ENCODE data around the gene MON1B. TPM values are rescaled to one million over a fixed set of nuclear protein-coding genes. Genes with fewer than 3 reads are reported as not detected.
"Not testable (repeated sequence)": the region's sequence is repeated elsewhere in the genome, so short reads cannot be mapped to it uniquely, and the experiment has no call there.

The MON1B gene
- 10 to 100 TPM; 66.3 to 67.0 TPM for total RNA-seq

DNA sequence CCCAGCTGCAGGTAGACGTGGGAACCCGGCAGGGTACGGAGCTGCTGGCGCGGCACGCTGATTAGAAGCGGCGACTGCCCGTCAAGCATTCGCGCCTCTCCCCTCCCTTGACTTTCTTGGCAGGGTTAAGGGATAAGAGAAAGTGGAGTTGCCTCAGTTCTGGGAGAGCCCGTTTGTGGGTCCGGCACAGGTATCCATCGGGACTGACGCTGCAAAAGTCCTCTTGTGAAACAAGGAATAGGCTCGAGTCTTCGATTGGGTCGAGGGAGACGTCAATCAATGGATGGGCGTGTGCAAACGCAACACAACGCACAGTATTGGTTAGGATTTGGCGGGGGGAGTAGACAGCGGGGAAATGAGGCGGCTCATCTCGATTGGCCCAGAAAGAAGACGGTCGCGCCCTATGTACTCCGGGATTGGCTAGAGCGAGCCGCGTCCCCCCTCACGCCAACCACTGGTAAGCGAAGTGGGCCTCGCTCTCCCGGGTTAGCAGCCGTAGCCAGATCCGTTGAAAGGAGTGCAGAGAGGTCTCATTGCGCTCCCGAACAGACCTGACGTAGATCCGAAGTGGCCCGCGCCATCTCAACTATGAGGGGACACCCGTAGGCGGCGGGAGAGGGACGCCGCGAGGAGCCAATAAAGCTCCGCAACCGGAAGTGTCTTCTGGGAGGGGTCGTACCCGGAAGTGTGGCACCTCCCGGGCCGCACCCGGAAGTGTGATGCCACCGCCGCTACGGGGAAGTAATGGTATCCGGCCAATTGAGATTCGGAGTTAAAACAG lies at the start of gene MON1B:
Gene MON1B (plus strand): TSS at position 713 of the 781 bp plus-strand sequence. CDS start 296 bp downstream, outside the sequence.
- ATAC-seq (peak; percentile 98), DNase-seq (peak; percentile 97)
- Mint-ChIP-seq H3K36me3 (ENCODE audit: low read depth) (peaks cover 35% of the 10 kb centered on the region), H3K4me3 (peak within 1 kb of the TSS; percentile 86), H3K4me1 (ENCODE audit: low read depth) (peaks cover 38% of the 10 kb centered on the region), H3K27ac (peak within 1 kb of the TSS; percentile 100), H3K9me3 (ENCODE audit: insufficient read depth) (no peaks in the 10 kb centered on the region), H3K27me3 (ENCODE audit: low read depth) (no peaks in the 10 kb centered on the region)
- POLR2A ChIA-PET: interaction anchor here (0.5 to 3.2 kb wide), 7 partner anchors 15 to 1694 kb away, joined by 3 to 25 read pairs (median 5); partner anchors contain the start of genes KARS1 and TERF2IP
- CTCF ChIA-PET: interaction anchor here (1.2 to 3.5 kb wide), 2 partner anchors 9 to 19 kb away, joined by 3 to 11 read pairs; no protein-coding TSS in a partner anchor

DNA sequence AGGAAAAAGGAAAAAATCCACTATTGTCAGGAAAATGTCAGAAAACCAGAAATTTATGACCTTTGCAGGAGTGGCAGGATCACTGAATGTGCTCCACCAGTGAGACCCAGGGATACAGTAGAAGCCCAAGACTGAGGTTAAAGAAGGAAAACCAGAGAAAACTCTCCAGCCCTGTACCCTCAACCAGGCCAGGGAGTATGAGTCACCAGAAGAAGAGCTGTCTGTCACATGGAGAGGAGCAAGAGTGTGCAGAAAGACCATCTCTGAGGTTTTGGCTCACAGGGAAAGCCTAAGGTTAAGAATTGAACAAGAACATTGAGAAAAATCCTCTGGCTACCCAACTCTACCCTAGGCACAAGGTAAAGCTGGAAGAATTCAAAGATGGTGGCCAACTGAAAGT lies 47.6 kb upstream of the MON1B start:
- ChIA-PET CTCF (no interaction called here), POLR2A (no interaction called here)
- no peaks in the 10 kb centered on the region for H3K36me3 Mint-ChIP-seq (ENCODE audit: low read depth)

DNA sequence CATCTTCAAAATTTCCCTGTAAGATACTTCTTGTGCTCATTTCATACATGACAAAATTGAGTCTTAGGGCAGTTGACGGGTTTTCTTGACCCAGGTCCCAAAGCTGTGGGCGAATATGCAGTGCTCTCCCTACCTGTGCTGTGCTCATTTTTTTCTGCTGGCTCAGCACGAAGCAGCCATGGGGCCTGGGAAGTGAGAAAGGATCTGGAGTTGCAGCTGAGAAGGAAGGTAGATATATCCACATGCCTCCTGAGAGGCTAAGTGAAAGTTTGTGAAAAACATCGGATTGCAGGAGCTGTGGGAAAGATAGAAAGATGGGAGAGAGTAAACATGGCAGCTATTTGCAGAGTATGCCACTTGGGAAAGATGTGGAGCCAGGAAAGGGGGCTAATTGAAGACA lies 42.9 kb upstream of the MON1B start:
- ATAC-seq: no peak
- DNase-seq: no peak
- no peak overlapping the region for H3K27ac Mint-ChIP-seq
- H3K27me3 Mint-ChIP-seq (ENCODE audit: low read depth): no peaks in the 10 kb centered on the region
- H3K9me3 Mint-ChIP-seq (ENCODE audit: insufficient read depth): no peaks in the 10 kb centered on the region
- POLR2A ChIA-PET: no interaction called here
- H3K36me3 Mint-ChIP-seq (ENCODE audit: low read depth): no peaks in the 10 kb centered on the region
- H3K4me1 Mint-ChIP-seq (ENCODE audit: low read depth): no peaks in the 10 kb centered on the region
- H3K4me3 Mint-ChIP-seq: no peak overlapping the region
- CTCF ChIA-PET: no interaction called here

More for the DNA sequence above, 47.6 kb upstream of the MON1B start:
- Mint-ChIP-seq H3K27ac (no peak overlapping the region), H3K4me3 (no peak overlapping the region), H3K4me1 (ENCODE audit: low read depth) (no peaks in the 10 kb centered on the region), H3K9me3 (ENCODE audit: insufficient read depth) (no peaks in the 10 kb centered on the region), H3K27me3 (ENCODE audit: low read depth) (no peaks in the 10 kb centered on the region)
- no peak for ATAC-seq
- no peak for DNase-seq

DNA sequence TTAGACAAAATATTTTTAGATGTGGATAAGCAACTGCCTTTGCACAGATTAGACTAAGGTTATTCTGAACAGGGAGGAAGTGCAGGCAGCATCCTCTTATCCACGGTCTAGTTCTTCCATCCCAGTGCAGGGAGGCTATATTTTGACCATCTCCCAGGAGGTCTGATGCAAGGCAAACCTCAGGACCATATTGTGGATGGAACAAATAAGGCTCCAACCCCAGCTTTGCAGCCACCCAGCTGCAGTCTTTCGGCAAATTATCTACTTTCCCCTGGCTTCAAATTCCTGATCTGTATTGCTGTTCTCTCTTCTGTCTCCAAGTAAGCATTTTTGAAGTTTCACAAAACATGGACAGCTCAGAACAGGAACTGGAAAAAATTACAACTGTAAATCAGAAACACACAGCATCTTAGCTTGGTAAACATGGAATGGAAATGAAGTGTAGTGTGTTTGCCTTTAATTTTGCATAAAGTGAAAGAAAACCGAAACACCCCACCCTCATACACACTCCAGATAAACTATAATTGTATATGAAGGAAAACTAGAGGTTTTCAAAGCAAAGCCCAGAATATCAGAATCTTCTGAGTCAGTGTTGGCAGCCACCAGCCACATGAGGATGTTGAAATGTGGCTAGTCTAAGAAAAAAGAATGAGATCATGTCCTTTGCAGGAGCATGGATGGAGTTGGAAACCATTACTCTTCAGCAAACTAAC lies 33.5 kb upstream of the MON1B start:
- Mint-ChIP-seq H3K27me3 (ENCODE audit: low read depth) (peaks cover 4% of the 10 kb centered on the region), H3K4me1 (ENCODE audit: low read depth) (no peaks in the 10 kb centered on the region), H3K9me3 (ENCODE audit: insufficient read depth) (no peaks in the 10 kb centered on the region), H3K27ac (no peak overlapping the region), H3K4me3 (no peak overlapping the region), H3K36me3 (ENCODE audit: low read depth) (no peaks in the 10 kb centered on the region)
- ChIA-PET POLR2A (no interaction called here), CTCF (interaction anchor here (1.1 kb wide), 1 partner anchor 14 kb away, joined by 4 read pairs; no protein-coding TSS in a partner anchor)
- no peak for DNase-seq
- no peak for ATAC-seq

DNA sequence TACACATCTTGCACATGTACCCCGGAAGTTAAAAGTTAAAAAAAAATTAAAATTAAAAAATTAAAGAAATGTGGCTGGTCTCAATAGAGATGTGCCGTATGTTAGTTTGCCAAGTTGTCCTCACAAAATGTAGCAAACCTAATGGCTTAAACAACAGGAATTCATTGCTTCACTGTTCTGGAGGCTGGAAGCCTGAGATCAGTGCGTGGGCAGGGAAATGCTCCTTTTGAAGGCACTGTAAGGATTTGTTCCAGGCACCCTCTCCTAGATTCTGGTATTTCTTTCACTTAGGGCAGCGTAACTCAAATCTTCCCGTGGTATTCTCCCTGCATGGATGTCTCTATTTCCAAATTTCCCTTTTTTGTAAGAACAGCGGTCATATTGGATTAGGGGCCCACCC lies 32.7 kb upstream of the MON1B start:
- Mint-ChIP-seq H3K27me3 (ENCODE audit: low read depth) (peaks cover 4% of the 10 kb centered on the region), H3K4me3 (no peak overlapping the region), H3K27ac (no peak overlapping the region), H3K9me3 (ENCODE audit: insufficient read depth) (no peaks in the 10 kb centered on the region), H3K4me1 (ENCODE audit: low read depth) (no peaks in the 10 kb centered on the region), H3K36me3 (ENCODE audit: low read depth) (no peaks in the 10 kb centered on the region)
- DNase-seq: no peak
- ATAC-seq: no peak
- ChIA-PET CTCF (no interaction called here), POLR2A (no interaction called here)

DNA sequence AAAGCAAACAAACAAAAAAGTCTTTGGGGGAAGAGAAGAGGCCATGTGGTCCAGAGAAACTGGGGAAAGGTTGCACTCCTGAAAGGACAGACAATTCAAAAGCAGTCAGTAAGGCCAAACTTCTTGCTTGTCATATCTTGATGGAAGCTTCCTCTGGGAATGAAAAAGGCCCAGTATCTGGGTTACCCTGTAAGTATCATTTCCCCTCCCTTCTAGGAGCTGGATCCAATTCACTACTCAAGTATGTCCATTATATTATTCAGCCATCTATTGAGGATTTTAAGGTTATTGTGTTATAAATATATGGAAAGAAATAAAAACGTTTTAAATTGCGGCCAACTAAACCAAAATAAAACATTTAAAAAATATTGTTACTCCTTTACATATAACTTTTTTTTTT lies 26.0 kb upstream of the MON1B start:
- ATAC-seq (no peak), DNase-seq (no peak)
- Mint-ChIP-seq H3K36me3 (ENCODE audit: low read depth) (no peaks in the 10 kb centered on the region), H3K4me1 (ENCODE audit: low read depth) (no peaks in the 10 kb centered on the region), H3K27me3 (ENCODE audit: low read depth) (peaks cover 6% of the 10 kb centered on the region), H3K9me3 (ENCODE audit: insufficient read depth) (no peaks in the 10 kb centered on the region), H3K4me3 (no peak overlapping the region), H3K27ac (no peak overlapping the region)
- POLR2A ChIA-PET: no interaction called here
- CTCF ChIA-PET: no interaction called here

DNA sequence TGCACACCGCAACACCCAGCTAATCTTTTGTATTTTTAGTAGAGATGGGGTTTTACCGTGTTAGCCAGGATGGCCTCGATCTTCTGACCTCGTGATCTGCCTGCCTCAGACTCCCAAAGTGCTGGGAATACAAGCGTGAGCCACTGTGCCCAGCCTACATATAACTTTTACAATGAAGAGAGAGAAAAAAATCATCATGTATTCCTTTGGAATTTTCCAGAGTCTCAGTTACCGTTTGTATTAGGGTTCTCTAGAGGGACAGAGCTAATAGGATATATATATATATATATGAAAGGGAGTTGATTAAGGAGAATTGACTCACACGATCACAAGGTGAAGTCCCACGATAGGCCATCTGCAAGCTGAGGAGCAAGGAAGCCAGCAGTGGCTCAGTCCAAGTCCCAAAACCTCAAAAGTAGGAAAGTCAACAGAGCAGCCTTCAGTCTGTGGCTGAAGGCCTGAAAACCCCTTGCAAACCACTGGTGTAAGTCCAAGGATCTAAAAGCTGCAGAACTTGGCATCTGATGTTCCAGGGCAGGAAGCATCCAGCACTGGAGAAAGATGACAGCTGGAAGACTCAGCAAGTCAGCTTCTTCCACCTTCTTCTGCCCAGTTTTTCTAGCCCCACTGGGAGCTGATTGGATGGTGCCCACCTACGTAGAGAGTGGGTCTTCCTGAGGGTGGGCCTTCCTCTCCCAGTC lies 25.3 kb upstream of the MON1B start:
- ATAC-seq; H3K4me1 Mint-ChIP-seq (ENCODE audit: low read depth); H3K27me3 Mint-ChIP-seq (ENCODE audit: low read depth); H3K36me3 Mint-ChIP-seq (ENCODE audit: low read depth); H3K4me3 Mint-ChIP-seq; CTCF ChIA-PET; DNase-seq; POLR2A ChIA-PET; H3K27ac Mint-ChIP-seq; H3K9me3 Mint-ChIP-seq (ENCODE audit: insufficient read depth): not testable (repeated sequence)

DNA sequence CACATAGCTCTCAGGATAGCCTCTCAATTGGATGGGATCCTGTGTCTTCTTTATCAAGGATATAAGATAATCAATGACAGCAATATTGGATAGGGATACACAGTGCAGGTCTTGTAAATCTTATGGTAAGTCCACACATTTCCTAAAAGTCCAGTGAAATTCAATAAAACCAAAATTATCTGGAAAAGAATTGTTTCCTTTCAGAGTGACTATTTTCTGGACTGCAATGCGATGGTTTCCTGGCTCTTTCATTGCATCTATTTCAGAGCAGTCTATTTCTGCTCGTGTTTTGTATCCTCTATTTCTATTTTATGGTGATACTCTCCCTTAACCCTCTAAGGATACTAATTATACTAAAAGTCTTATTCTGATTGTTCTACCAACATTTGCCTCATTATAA lies 24.3 kb upstream of the MON1B start:
- Mint-ChIP-seq H3K27me3 (ENCODE audit: low read depth) (peaks cover 9% of the 10 kb centered on the region), H3K36me3 (ENCODE audit: low read depth) (no peaks in the 10 kb centered on the region), H3K4me1 (ENCODE audit: low read depth) (no peaks in the 10 kb centered on the region), H3K4me3 (no peak overlapping the region), H3K9me3 (ENCODE audit: insufficient read depth) (no peaks in the 10 kb centered on the region), H3K27ac (no peak overlapping the region)
- ChIA-PET POLR2A (no interaction called here), CTCF (no interaction called here)
- no peak for ATAC-seq
- no peak for DNase-seq

DNA sequence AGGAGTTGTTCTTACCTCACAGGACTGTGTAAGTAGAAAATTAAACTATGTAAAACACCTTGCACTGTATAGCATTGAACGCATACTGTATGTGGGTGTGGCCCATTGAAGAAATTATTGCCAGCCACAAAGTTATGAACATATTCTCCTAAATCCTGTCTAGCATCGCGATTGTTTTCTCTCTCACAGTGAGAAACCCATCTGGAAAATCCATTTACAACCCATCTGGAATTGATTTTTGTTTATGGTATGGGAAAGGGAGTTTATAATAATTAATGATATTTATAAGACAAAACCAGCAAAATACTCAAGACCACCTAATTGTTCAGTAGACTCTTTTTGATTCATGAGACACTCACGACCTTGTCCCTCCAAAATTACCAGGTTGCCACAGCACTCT lies 22.1 kb upstream of the MON1B start:
- ChIA-PET POLR2A (no interaction called here), CTCF (interaction anchor here (1.7 kb wide), 1 partner anchor 18 kb away, joined by 6 read pairs; no protein-coding TSS in a partner anchor)
- no peaks in the 10 kb centered on the region for H3K9me3 Mint-ChIP-seq (ENCODE audit: insufficient read depth)
- DNase-seq: no peak
- no peak overlapping the region for H3K4me3 Mint-ChIP-seq
- no peak overlapping the region for H3K27ac Mint-ChIP-seq
- no peaks in the 10 kb centered on the region for H3K36me3 Mint-ChIP-seq (ENCODE audit: low read depth)
- no peaks in the 10 kb centered on the region for H3K4me1 Mint-ChIP-seq (ENCODE audit: low read depth)
- peaks cover 14% of the 10 kb centered on the region for H3K27me3 Mint-ChIP-seq (ENCODE audit: low read depth)
- no peak for ATAC-seq

DNA sequence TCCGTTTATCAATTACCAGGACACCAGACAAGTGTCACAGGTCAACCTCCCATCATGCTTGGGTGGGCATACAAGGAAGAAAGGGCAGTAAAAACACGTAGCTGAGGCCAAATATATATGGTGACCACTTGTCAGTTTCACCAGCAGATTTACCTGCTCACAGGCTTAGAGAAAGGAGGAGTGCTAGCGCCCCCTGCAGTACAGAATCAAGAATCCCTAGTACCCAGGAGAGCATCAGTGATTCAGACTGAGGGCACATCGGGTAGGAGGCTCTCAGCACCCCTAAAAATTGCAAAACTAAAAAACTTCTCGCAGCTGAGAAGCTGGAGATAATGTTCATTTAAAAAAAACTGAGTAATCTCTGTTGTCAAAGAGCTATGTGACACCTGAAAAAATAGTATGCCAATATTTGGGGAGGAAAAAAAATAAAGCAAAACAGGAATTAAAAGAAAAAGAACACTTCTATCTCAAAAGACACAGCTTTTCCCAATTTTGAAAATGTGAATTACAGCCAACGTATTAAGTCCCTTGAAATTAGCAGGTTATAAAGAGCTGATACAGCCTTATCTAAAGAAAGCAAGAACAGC lies 21.2 kb upstream of the MON1B start:
- CTCF ChIA-PET: interaction anchor here (0.6 to 2.5 kb wide), 8 partner anchors 9 to 1697 kb away, joined by 3 to 18 read pairs (median 4); no protein-coding TSS in a partner anchor
- Mint-ChIP-seq H3K4me3 (no peak overlapping the region), H3K4me1 (ENCODE audit: low read depth) (no peaks in the 10 kb centered on the region), H3K36me3 (ENCODE audit: low read depth) (no peaks in the 10 kb centered on the region), H3K27ac (no peak overlapping the region), H3K9me3 (ENCODE audit: insufficient read depth) (no peaks in the 10 kb centered on the region), H3K27me3 (ENCODE audit: low read depth) (peaks cover 14% of the 10 kb centered on the region)
- peak; percentile 64 for DNase-seq
- POLR2A ChIA-PET: no interaction called here
- peak; percentile 76 for ATAC-seq

DNA sequence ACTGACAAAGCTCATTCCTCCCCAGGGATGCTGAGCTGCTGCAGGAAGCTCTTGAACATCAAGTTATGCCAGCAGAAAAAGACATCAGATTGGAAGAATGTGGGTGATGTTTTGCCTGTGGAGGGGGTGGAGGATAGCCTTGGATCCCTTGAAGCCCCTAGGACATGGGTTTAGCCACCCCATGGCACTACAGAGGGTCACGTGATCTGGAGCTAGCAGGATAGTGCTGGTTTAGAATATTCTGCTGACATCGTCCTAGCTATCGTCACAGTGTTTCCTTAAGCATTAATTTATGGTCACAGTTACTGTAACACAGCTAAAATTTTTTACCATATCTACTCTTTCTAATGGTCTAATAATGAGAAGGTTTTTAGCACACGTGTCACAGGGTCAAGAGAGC lies 20.2 kb upstream of the MON1B start:
- Mint-ChIP-seq H3K4me3 (no peak overlapping the region), H3K9me3 (ENCODE audit: insufficient read depth) (no peaks in the 10 kb centered on the region), H3K4me1 (ENCODE audit: low read depth) (no peaks in the 10 kb centered on the region), H3K27me3 (ENCODE audit: low read depth) (peaks cover 14% of the 10 kb centered on the region), H3K36me3 (ENCODE audit: low read depth) (no peaks in the 10 kb centered on the region), H3K27ac (no peak overlapping the region)
- ChIA-PET CTCF (interaction anchor here (1.1 to 2.5 kb wide), 8 partner anchors 10 to 1388 kb away, joined by 3 to 18 read pairs (median 5); partner anchors contain the start of gene MON1B), POLR2A (no interaction called here)
- ATAC-seq: no peak
- DNase-seq: no peak
